ENCODE data around the gene NLGN4X.
"Not testable (repeated sequence)": the region's sequence is repeated elsewhere in the genome, so short reads cannot be mapped to it uniquely, and the experiment has no call there.

The NLGN4X gene

DNA sequence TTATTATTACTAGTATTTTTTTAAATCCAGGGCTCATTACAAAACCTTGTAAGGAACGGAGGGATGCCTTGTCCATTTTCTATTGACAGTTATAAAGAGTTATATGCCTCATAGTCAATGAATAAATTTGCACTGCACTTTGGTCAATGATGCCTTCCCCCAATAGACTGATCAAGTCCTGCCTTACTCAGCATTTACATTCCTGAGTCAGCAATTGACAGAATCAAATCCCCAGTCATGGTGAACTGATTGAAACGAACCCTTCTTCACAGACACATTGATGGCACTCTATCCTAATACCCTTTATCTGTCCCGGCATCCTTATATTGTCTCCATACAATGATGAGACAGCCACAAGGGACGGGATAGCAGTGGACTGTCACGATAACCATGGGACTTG lies 213.2 kb downstream of the NLGN4X start:
- no peak for DNase-seq (ENCODE audit: low read depth in 4 of 4, low spot score in 1 of 4)

DNA sequence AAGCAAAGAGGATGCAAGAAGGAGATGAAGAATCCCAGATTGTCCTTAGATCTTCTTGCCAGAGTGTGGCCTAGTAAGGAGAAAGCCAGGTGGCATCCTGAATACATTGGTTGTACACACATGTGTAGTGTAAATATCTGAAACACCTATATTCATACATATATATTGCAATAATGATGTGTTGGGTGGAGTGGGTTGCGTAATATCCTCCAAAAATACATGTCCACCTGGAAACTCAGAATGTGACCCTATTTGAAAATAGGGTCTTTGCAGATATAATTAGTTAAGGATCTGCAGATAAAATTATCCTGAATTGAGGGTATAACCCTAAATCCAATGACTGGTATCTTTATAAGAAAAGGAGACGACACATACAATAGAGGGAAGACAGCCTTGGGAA lies 216.3 kb downstream of the NLGN4X start:
- no peak for DNase-seq (ENCODE audit: low read depth in 4 of 4, low spot score in 1 of 4)

DNA sequence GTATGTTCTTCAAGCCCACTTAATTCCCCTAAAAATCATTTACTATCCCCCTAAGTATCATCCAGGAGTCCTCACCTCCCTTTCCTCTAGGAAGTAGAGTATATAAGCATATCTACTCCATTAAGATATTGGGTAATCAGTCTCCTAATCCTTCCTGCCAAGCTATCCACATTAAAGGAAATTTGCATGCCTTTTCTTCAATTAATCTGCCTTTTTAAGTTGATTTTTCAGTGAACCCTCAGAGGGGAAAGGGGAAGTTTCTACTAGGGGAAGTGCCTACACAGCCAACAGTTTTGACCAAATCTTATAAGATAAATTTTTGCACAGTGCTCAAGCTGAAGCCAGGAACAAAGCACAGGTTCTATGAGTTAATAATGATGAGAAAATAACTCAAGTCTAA lies 222.8 kb downstream of the NLGN4X start:
- no peak for DNase-seq (ENCODE audit: low read depth in 4 of 4, low spot score in 1 of 4)

DNA sequence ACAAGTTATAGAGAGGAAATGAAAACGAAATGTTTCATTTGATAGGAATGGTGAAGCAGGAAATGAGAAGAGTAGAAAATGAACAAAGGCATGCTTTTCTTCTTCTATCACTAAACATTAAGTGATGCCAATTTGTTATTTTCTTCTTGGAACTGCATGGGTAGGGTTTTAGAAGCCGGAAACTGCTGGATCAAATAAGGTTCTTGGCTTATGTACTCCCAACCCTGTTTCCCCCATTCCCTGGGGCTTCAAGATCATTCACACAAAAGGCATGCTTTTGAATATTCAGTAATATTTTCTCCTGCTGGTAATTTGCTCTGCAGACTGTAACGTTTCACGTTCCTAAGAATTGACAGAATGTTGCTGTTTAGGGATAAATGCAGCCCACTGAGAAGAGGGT lies 224.1 kb downstream of the NLGN4X start:
- no peak for DNase-seq (ENCODE audit: low read depth in 4 of 4, low spot score in 1 of 4)

DNA sequence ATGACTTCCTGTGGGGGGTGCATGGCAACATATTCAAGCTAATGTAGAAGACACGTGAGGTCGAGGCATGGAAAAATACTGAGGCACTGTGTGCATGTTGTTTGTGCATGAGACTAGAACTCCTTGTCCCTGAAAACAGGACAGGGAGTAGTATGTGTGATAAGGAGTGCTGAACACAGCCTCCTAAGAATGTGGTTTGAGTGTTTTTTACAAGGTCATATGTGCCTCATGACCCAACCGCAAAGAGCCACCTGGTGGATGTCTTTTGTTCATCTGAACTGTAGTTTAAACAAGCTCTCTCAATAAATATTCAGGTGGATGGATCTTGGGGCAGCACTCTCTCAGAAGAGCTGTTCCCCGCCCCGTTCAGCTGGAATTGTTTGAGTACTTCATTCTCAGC lies 226.6 kb downstream of the NLGN4X start:
- no peak for DNase-seq (ENCODE audit: low read depth in 4 of 4, low spot score in 1 of 4)

DNA sequence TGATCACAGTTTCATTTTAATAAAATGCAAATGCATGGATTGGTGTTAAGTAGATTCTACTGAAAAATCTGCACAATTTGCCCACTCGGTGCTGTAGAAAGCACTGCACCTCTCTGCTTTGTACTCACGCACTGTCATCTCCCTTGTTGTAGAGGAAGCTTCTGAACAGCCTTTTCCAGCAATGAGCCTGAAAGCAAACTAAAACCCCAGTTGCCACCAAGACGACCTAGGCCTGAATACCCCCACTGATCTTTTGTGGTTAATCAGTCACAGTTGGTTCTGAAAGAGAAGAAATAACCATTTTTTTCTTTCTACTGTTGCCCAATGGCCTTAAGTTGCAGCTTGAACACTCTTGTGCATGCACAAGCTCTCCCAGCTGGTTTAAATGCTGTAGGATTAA lies 229.8 kb downstream of the NLGN4X start:
- no peak for DNase-seq (ENCODE audit: low read depth in 4 of 4, low spot score in 1 of 4)

DNA sequence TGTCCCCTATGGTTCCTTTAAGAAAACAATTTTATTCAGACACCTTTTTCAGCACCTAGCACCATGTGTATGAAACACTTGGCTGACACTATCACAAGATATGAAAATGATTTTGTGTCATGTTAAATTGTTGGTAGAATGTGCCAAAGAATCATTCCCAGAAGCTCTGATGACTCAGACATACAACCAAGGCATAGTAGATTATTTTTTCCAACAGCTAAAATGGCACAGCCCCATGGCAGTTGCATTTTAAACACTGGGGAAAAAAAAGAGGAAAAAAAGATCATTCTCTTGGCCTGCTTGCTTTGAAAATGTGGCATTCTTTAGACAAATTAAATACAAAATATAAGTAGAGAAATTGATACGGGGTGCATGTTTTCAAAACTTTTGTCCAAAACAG lies 230.2 kb downstream of the NLGN4X start:
- no peak for DNase-seq (ENCODE audit: low read depth in 4 of 4, low spot score in 1 of 4)

DNA sequence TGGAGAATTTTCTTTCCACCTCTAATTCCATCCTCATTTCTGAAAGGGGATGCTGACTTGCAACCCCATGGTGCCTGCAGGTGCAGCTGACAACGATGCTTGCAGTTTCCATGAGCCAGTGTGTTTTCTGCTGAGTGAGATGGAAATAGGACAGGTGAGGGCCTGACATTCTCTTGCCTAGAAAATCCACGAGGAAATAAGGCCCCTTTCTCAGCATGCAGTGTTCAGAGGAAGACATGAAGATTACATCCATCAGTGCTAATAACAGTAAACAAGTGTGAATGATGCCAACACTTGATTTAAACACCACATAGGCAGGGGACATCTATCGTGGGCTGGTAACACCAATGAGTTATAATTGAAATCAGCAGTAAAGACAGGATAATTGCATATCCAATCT lies 237.3 kb downstream of the NLGN4X start:
- no peak for DNase-seq (ENCODE audit: low read depth in 4 of 4, low spot score in 1 of 4)

DNA sequence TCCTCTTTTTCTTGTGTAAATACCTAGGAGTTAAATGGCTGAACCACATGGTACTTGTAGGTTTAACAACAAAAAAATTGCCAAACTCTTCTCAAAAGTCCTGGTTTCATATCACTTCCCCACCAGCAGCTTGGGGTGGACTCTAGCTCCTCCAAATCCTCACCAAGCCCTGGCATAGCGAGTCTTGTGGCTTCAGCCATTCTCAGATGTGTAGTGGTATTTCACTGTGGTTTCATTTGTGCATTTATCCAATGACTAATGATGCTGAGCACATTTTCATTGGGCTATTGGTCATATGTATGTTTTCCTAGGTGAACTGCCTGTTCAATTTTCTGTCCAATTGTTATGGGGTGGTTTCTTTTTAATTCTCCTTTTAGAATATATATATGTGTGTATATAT lies 249.3 kb downstream of the NLGN4X start:
- DNase-seq (ENCODE audit: low read depth in 4 of 4, low spot score in 1 of 4): no peak

DNA sequence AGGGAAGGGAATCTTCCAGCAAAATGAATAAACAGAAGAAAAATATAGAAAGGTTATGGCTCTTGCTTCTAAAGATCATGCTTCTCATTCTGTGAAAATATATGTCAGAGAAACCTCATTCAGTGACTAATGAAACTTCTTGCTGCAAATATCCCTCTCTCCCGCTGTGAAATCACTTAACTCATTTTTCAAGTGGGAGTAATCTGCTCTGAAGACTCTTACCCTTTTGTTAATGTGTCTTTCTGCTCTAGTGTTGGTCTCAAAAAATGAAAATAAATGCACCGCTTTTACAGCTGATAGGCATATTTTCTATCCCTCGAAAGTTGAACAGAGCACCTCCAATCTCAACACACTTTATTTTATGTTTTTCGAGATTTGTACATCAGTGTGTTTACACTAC lies 252.3 kb downstream of the NLGN4X start:
- no peak for DNase-seq (ENCODE audit: low read depth in 4 of 4, low spot score in 1 of 4)

DNA sequence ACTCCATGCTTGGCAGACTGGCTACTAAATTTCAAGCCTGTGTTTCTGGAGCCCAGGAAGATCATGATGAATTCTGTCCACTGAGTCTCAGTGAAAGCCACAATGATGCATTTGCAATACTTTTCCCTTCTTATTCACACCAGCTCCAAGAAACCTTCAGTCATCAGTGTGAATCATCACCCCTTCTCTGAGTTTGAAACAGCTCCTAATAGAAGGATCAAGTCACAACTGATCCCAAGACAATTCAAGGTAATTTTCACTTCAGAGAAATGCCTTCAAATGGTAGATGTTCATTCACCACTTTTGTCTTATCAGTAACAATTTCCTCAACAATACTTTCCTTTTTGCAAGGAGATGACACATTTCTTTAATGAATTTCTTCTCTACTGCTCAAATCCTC lies 257.4 kb downstream of the NLGN4X start:
- DNase-seq (ENCODE audit: low read depth in 4 of 4, low spot score in 1 of 4): no peak

DNA sequence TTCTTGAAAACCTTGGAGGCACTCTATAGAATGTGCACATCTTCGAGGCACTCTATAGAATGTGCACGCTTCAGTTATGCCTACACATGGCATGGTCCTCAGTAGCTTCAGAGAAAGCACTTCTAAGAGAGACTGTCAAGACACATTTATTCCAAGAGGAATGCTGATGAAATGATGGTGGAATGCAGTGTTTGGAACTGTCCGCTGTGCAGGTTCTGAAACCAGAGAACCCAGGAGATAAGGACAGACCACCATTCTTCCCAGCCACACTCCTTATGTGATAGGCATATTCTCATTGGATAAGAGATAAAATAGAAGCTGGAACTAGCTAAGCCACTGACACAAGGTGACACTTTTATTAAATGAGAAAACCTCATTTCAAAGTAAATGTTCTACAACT lies 263.3 kb downstream of the NLGN4X start:
- no peak for DNase-seq (ENCODE audit: low read depth in 4 of 4, low spot score in 1 of 4)

DNA sequence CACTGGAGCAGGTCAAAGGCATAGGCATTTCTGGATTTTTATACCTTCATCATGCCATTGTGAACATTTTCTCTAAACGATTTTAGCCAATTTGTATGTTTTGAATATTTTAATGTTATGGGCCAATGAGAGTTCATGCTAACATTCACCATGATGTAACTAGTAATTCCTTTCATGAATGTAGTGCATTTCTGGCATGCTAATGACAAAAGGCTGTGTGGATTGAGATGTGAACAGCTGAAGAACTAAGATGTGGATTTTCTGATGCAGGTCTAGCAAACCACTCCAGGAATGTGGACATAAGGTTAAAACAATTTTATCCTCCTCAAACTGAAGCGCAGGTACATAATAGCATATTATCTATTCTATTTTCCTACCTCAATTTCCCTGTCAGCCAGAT lies 269.4 kb downstream of the NLGN4X start:
- DNase-seq (ENCODE audit: low read depth in 4 of 4, low spot score in 1 of 4): no peak

DNA sequence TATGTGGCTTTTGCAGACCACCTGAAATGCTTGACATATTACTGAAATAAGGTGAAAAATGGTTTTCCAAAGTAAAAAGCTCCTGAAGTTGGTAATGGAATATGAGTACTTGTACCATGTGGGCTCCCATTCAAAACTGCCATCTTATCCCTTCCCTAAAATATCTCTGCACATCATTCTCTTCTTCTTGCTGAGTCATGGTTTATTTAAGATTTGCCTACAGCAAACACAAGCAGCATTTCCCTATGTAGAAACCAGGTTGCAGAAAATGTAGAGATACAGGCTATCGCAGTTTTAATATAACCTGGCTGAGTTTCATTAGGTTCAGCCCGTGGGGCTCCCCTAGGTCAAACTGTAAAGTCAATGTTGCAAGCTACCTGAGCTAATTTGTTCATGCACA lies 270.1 kb downstream of the NLGN4X start:
- no peak for DNase-seq (ENCODE audit: low read depth in 4 of 4, low spot score in 1 of 4)

DNA sequence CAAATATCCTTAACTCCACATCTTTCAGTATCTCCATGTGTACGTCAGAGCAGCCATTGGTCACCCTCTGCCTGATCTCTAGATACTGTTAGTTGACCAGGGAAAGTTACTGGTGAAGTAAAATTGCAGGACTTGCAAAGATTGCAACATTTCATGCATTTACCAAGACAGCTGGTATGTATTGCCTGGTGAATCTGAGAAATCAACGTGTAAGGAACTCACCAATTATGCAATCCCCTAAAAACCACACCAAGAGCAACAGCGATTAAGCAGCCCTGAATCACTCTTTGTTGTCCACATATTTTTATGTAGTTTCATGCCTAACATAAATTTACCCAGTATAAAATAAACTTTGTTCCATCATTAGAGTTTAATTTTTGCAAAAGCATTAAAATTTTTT lies 271.2 kb downstream of the NLGN4X start:
- DNase-seq (ENCODE audit: low read depth in 4 of 4, low spot score in 1 of 4): no peak

DNA sequence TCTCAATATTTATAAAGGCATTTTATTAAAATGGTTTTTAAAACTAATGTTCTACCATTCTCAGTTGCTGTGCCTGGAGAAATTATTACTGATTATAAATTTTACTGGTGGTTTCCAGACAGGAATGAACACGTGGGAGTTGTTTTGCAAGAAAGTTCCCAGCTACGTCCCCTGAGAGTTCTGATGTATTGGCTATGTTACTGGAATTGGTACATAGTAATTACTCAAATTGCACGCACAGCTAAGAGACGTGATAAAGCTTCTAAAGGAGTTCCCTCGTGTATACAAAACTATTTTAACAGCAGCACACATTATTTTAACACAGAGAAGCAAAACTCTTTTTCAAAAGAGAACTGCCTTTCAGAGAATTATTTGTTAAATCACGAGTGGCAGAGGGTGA lies 292.2 kb downstream of the NLGN4X start:
- no peak for DNase-seq (ENCODE audit: low read depth in 4 of 4, low spot score in 1 of 4)

DNA sequence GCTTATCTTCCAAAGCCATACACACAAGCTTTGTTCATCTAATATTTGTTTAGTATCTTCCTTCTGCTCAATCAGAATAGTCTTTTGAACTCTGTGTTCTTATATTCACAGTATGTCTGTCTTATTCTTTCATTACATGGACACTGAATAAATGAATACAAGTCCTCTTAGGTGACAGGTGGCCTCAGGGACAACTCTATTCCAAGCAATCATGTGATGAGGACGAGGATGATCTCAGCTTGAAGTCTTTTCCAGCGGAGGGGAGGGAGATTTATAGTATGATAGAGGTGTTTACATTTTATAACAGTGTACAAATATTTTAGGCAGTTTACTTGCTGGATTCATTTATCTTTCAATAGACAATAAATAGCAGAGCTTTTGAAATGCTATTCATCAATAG lies 300.4 kb downstream of the NLGN4X start:
- DNase-seq (ENCODE audit: low read depth in 4 of 4, low spot score in 1 of 4): no peak

DNA sequence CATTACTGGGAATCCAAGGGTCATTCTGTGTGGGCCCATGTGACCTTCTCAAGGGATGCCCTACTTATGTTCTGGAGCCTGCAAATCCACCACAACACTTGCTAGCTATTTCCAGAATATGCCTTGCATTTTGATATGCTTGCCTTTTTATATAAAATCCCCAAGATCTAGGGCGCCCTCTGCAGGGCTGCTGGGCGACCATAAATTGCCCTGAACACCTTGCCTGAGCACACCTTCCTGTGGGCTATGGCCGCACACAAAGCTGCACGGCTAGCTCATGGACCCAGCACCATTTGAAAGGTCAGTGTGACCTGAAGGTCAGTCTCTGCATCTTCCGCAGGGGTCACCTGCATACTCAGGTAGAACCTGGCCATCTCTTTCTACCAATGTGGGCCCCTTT lies 311.7 kb downstream of the NLGN4X start:
- no peak for DNase-seq (ENCODE audit: low read depth in 4 of 4, low spot score in 1 of 4)

DNA sequence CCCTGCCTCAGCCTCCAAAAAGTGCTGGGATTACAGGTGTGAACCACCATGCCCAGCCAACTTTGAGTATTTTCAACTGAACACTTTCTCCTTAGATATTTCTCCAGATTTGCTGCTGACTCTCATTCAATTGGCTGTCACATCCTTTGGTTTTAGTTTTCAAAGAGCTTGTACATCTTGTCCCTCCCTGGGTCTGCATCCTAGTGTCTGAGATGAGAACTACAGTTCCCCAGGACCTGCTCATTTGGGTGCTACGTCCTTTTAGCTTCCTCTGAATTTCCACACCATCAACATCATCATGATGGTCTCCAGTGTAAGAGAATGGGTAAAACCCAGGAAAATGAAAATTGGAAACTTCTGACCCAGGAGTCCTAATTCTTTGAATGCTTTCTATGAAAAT lies 312.9 kb downstream of the NLGN4X start:
- no peak for DNase-seq (ENCODE audit: low read depth in 4 of 4, low spot score in 1 of 4)

DNA sequence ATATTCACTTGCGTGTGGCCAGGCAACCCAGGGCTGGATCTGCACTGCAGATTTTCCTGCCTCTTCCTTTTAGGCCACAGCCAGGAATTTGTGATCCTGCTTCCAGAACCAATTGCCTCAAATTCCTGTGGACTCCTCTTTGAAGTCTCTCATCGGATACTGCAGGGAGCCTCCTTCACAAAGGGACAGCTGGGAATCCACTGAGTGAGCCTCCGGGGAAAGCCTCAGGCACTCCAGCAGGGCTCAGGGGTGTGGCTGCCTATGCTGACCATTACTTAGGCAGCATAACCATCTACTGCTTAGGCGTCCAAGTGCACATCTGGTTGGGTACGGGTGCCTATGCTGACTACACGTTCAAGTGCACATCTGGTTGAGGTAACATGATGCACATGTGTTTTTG lies 321.5 kb downstream of the NLGN4X start:
- no peak for DNase-seq (ENCODE audit: low read depth in 4 of 4, low spot score in 1 of 4)

DNA sequence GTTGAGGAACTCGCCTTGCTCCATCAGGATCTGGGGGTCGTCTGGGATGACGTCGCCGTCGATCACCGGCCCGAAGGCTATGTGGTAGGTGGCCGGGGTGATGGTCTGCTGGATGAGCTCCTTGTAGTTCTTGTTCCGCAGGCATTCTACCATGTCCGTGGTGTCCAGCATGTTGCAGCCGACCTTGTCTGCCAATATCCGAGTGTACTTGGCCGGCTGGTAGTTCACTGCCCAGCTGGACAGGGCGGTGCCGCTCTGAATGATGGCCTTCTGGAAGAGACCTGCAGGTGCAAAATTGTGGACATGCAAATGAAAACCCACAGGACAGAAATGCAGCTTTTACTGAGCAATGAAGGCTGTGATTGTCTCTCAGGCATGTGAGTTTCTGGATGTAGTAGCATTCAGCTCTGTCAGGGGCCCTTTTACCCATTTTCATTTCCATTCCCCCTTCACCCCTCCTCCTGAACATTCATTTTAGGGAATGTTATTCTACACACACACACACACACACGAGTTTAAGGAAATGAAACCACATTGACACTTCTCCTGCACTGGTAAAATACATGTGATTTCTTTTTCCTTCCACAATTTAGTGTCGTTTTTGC lies 325.0 kb downstream of the NLGN4X start:
- DNase-seq (ENCODE audit: low read depth in 4 of 4, low spot score in 1 of 4): not testable (repeated sequence)

DNA sequence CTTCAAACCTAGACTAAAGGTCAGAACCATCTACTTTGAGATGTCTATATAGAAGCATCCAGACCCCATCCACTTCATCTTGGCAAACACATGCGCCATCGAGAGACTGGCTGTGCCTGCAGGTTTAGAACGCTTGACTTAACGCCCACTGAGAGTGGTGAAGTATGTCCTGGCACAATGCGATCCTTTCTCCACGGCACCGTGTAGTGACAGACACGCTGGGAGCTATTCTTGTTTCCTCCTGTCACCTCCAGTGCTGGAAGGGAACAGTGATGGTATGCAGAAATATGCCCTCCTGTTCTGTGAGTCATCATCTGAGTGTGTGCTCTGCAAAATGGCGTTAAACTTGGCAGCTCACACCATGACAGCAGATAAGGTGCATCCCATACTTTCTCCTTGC lies 330.2 kb downstream of the NLGN4X start:
- DNase-seq (ENCODE audit: low read depth in 4 of 4, low spot score in 1 of 4): no peak

DNA sequence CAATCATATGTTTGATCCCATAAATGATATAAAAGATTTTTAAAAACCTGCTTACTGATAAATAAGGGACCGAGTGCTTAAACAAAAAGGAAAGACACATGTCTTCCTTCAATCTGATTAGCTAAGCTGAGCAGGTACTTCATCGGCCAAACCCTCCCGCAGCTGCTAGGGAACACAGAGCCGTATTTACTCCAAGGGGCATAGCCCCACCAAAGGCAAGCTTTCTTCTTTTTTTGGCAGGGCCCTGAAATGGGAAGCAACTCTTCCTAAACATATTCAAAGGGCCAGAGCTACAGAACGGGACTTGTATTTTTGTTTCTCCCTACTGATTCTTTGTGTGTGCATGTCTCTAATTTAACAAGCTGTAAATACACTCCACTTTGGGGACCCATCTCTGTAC lies 337.3 kb downstream of the NLGN4X start:
- DNase-seq (ENCODE audit: low read depth in 4 of 4, low spot score in 1 of 4): no peak

DNA sequence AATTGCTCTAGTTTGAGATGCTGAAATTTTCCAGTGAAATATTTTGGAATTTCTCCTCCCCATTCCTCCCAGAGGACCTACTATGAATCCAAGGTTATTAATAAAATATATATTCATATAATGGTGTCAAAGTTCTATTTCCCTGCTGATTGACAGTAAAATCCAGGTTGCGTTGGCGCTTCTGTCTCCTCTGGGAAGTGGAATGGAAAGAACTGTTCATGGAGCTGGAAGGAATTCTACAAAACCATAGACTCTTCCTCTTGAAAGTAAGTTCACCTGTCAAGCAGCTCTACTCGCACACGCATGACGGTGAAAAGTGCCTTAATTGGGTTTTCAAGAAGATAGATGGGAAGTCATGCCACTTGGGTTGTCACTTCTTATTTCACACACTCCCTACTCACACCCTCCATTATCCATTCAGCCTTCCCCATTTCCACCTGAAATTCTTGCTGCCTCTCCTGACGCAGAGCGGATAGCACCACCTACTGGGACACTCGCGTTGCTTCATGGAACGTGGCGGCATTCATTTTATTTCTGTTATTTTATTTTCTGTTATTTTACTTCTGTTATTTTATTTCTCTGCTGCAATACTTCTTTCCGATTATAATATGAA lies 351.6 kb downstream of the NLGN4X start:
- DNase-seq (ENCODE audit: low read depth in 4 of 4, low spot score in 1 of 4): no peak
